ENCODE measurements around the gene CSNK2B. TPM values are rescaled to one million over a fixed set of nuclear protein-coding genes. Genes with fewer than 3 reads are reported as not detected.
A peak's percentile ranks its signal among the peaks of the same experiment; 100 is the strongest.

The CSNK2B gene
- total and polyA plus RNA-seq, 9 of the 15 experiments (the other 6 are each of a cell fraction or from before 2014, with no cell fraction given) = 120 to 1,126 (median 529) TPM

DNA sequence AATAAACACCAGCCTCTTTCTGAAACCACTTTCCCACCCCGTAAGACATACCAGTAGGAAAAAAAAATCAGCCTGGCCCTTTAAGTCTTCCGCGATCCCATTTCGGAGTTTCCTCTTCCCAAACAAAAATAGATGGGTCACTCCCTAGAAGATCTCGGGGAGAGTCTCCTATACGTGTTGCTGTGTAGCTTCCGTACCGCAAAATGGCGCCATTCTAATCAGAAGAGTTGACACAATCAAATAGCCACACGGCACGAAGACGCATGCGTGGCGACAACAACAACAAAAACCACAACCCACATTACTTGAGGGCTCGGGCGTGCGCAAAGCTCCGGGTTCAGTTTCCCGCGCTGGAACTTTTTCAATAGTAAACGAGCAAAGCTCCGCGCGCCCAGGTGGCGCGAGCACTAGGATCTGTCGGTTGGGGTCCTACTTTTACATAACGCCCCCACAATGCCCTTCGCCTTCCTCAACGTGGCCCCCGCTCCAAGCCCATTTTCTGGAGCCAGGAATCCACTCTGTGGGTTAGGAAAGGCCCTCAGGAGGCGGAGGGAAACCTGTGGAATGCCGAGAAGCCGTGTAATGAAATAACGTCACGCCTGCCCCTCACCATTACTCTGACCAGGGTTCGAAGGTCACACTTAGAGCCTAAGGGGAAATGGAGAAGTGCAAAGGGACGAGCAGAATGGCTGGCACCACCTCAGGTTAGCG is 935 bp upstream of the CSNK2B start, which contains the start of gene GPANK1 (continued):
- TF ChIP-seq, protein P1, sequence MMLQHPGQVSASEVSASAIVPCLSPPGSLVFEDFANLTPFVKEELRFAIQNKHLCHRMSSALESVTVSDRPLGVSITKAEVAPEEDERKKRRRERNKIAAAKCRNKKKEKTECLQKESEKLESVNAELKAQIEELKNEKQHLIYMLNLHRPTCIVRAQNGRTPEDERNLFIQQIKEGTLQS (IDR thresholded peaks at IDR 0.05) = no peak
- TF ChIP-seq, protein P1 (CRISPR knock-in tag; conservative IDR thresholded peaks at IDR 0.05) = peak; percentile 91
- TF ChIP-seq ZNF3 (CRISPR knock-in tag; IDR thresholded peaks at IDR 0.05) = no peak
- no peak for TF ChIP-seq PHB (CRISPR knock-in tag; IDR thresholded peaks at IDR 0.05)
- TF ChIP-seq E2F6 (IDR thresholded peaks at IDR 0.05; ENCODE audit: borderline replicate concordance in 1 of 2, extremely low read depth in 1 of 2, insufficient read depth in 1 of 2, insufficient read length in 1 of 2, low read depth in 1 of 2, low read length in 1 of 2, poor library complexity in 1 of 2, severe bottlenecking in 1 of 2) = peak; percentile 98 to 100
- TF ChIP-seq, protein P2, sequence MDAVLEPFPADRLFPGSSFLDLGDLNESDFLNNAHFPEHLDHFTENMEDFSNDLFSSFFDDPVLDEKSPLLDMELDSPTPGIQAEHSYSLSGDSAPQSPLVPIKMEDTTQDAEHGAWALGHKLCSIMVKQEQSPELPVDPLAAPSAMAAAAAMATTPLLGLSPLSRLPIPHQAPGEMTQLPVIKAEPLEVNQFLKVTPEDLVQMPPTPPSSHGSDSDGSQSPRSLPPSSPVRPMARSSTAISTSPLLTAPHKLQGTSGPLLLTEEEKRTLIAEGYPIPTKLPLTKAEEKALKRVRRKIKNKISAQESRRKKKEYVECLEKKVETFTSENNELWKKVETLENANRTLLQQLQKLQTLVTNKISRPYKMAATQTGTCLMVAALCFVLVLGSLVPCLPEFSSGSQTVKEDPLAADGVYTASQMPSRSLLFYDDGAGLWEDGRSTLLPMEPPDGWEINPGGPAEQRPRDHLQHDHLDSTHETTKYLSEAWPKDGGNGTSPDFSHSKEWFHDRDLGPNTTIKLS (IDR thresholded peaks at IDR 0.05; ENCODE audit: borderline replicate concordance, low read depth) = peak; percentile 90
- 0 out of 2 replicates have a peak, but pooled peaks have one; percentile 53 for TF ChIP-seq CCAR2 (IDR thresholded peaks at IDR 0.05; ENCODE audit: low read depth, low read length)
- TF ChIP-seq ILF3 (IDR thresholded peaks at IDR 0.05; ENCODE audit: borderline replicate concordance) = no peak
- no peak for TF ChIP-seq ZC3H4 (CRISPR knock-in tag; IDR thresholded peaks at IDR 0.05; ENCODE audit: borderline replicate concordance)
- peak; percentile 74 for TF ChIP-seq TEAD4 (IDR thresholded peaks at IDR 0.05; ENCODE audit: low read length)
- TF ChIP-seq TEAD4 (CRISPR knock-in tag; IDR thresholded peaks at IDR 0.05; ENCODE audit: borderline replicate concordance) = no peak
- TF ChIP-seq, protein P3, sequence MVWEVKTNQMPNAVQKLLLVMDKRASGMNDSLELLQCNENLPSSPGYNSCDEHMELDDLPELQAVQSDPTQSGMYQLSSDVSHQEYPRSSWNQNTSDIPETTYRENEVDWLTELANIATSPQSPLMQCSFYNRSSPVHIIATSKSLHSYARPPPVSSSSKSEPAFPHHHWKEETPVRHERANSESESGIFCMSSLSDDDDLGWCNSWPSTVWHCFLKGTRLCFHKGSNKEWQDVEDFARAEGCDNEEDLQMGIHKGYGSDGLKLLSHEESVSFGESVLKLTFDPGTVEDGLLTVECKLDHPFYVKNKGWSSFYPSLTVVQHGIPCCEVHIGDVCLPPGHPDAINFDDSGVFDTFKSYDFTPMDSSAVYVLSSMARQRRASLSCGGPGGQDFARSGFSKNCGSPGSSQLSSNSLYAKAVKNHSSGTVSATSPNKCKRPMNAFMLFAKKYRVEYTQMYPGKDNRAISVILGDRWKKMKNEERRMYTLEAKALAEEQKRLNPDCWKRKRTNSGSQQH (CRISPR knock-in tag; IDR thresholded peaks at IDR 0.05) = peak; percentile 62
- TF ChIP-seq SRSF1 (IDR thresholded peaks at IDR 0.05; ENCODE audit: low read depth, low read length) = no peak
